NCI-H2227 treated with DMSO at 0.1 percent for 48 hours (cell line): ENCODE measurements around the gene PLD6.

Source experiments
- DNase-seq: peaks from one replicate; lab custom pipeline; 2025; lab: John Stamatoyannopoulos, UW

PLD6 gene

GRCh38 chr17:17227608-17228520, 21.7 kb upstream of the PLD6 start:
- DNase-seq: no peak

- DNase-seq: no peak
Measured at GRCh38 chr17:17226451-17227265, 20.5 kb upstream of the PLD6 start.

- DNase-seq: no peak
Measured at GRCh38 chr17:17225901-17226300, 19.8 kb upstream of the PLD6 start.

GRCh38 chr17:17224137-17224536, 18.0 kb upstream of the PLD6 start:
- DNase-seq: no peak

GRCh38 chr17:17223736-17224135, 17.6 kb upstream of the PLD6 start:
- DNase-seq: no peak

GRCh38 chr17:17221329-17221728, 15.2 kb upstream of the PLD6 start:
- no peak for DNase-seq

- DNase-seq: no peak
Measured at GRCh38 chr17:17220529-17220928, 14.4 kb upstream of the PLD6 start.

- no peak for DNase-seq
Measured at GRCh38 chr17:17217995-17218394, 11.9 kb upstream of the PLD6 start.

GRCh38 chr17:17216776-17217175, 10.6 kb upstream of the PLD6 start:
- no peak for DNase-seq

GRCh38 chr17:17216236-17216635, 10.1 kb upstream of the PLD6 start:
- DNase-seq: no peak

GRCh38 chr17:17215575-17215974, 9.4 kb upstream of the PLD6 start:
- DNase-seq: no peak

- no peak for DNase-seq
Measured at GRCh38 chr17:17214646-17215436, 8.7 kb upstream of the PLD6 start.

GRCh38 chr17:17213775-17214174, 7.6 kb upstream of the PLD6 start:
- no peak for DNase-seq

- no peak for DNase-seq
Measured at GRCh38 chr17:17207998-17208397, 1.9 kb upstream of the PLD6 start.

GRCh38 chr17:17206913-17207335, 791 bp upstream of the PLD6 start:
- no peak for DNase-seq

GRCh38 chr17:17205368-17206123, 587 bp downstream of the PLD6 start:
- peak; percentile 16 for DNase-seq

GRCh38 chr17:17204635-17205231, 1.4 kb downstream of the PLD6 start:
- DNase-seq: no peak

- DNase-seq: no peak
Measured at GRCh38 chr17:17204041-17204591, 2.0 kb downstream of the PLD6 start.

- no peak for DNase-seq
Measured at GRCh38 chr17:17203173-17203730, 2.9 kb downstream of the PLD6 start.

- DNase-seq: no peak
Measured at GRCh38 chr17:17201907-17202306, 4.2 kb downstream of the PLD6 start.
